Limb (tissue), 2 donors: ENCODE measurements around the gene ZSCAN20.
"Not testable (repeated sequence)": the region's sequence is repeated elsewhere in the genome, so short reads cannot be mapped to it uniquely, and the experiment has no call there.

Source experiments
- DNase-seq, 2 donors: peaks; one replicate each; pipeline ENCODE4 v3.0.0-alpha.2; 2016; ENCODE audit errors: extremely low spot score in 2 of 2

ZSCAN20 gene

GRCh38 chr1:33482412-33482811 is 10.0 kb downstream of the ZSCAN20 start:
- DNase-seq = no peak

- no peak for DNase-seq
Measured at GRCh38 chr1:33488624-33489023, 16.2 kb downstream of the ZSCAN20 start.

DNA sequence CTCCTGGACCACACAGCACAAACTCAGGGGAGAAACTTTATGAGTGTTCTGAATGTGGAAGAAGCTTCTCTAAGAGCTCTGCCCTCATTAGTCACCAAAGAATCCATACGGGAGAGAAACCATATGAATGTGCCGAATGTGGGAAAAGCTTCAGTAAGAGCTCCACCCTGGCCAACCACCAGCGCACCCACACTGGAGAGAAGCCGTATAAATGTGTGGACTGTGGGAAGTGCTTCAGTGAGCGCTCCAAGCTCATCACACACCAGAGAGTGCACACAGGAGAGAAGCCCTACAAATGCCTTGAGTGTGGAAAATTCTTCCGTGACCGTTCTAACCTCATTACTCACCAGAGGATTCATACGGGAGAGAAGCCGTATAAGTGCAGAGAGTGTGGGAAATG is 22.5 kb downstream of the ZSCAN20 start:
- DNase-seq = no peak

- DNase-seq = no peak
Measured at GRCh38 chr1:33497410-33497809, 25.0 kb downstream of the ZSCAN20 start.

DNA sequence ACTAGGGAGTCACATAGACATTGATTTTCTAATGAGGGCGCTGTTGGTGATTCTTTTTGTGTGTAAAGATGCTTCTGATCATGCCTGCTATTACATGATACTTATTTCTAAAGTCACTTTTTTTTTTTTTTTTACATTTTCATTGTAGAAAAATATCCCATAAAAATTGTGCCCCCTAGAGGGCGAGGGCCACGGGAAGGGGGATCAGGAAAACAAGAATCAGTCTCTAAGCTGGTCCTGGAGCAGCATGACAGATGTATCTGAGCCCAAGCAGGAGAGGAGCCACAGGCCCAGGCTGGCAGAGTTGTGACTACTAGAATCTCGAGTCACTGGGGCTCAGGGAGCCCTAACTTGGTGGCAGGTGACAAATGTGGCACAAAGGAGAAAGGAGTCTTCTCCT is 28.1 kb downstream of the ZSCAN20 start:
- DNase-seq = no peak

GRCh38 chr1:33501309-33501708 is 28.9 kb downstream of the ZSCAN20 start:
- no peak for DNase-seq

GRCh38 chr1:33501774-33502173 is 29.3 kb downstream of the ZSCAN20 start:
- no peak for DNase-seq

DNA sequence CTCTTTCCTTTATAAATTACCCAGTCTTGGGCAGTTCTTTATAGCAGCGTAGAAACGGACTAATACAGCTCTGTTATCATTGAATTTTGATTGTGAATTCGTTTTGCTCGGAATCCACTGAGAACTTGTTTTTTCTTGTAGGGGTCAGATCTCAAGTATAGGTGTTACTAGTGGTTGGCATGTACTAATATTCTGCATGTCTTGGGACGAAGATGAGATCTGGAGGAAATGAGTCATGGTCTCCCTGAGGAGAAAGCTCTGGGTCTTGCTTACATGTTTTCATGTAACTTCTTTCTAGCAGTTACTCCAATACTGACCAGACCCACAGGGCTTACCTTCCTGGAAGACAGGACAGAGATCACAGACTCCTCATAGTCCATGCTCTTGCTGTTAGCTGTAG is 30.3 kb downstream of the ZSCAN20 start:
- DNase-seq = no peak

DNA sequence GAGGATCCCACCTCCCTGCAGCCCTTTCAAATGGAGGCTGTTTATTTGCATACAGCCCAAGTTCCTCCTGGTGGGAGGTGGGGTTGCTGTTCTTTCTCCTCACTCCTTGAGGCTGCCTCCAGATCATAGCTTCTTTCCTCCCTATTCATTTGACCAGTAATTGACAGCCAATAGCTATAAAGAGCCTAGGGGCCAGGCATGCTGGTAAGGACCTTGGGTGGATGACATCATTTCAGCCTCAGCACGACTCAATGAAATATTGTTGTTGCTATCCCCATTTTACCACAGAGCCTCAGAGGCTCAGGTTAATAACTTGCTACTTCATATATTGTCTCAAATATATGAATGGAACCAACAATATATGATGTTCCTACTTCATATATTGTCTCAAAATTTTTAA is 31.1 kb downstream of the ZSCAN20 start:
- DNase-seq = no peak

- no peak for DNase-seq
Measured at GRCh38 chr1:33507661-33508060, 35.2 kb downstream of the ZSCAN20 start.

GRCh38 chr1:33508151-33508550 is 35.7 kb downstream of the ZSCAN20 start:
- no peak for DNase-seq

- not testable (repeated sequence) for DNase-seq
Measured at GRCh38 chr1:33509276-33509675, 36.8 kb downstream of the ZSCAN20 start.

- no peak for DNase-seq
Measured at GRCh38 chr1:33512226-33513011, 40.0 kb downstream of the ZSCAN20 start.

DNA sequence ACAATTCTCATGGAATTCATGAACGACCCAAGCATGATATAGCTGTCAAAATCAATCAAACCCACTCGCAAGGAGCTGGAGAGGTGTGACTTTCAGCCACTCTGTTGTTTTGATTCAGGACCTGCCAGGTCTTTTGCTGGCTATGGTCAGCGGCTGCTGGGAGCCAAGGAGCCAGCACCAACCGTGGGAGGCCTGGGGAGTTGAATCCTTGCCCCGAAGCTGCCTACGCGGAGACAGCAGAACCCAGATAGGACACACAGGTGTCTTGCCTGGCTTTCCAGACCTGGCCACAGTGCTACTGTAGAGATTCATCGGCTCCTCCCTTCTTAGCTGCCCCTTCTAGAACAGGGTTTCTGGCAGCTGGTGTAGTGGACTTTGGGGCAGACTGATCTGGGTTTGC is 42.7 kb downstream of the ZSCAN20 start:
- DNase-seq = no peak

DNA sequence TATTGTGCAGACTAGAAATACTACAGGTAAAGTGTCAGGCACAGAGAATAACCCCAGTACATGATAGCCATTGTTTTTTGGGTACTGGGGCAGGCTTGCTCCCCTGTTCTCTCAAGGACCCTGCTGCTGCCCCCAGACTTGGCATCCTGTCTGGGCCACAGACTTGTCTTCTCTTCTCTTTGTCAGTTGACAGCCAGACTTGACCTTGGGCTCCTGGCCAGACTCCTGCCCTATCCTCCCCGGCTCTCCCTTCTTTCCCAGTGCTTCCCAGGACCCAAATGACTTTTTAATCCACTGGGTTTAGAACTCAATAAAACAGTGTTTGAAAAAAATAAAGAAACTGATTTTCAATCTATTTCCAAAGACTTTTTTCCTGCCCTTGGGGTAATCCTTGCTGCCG is 43.2 kb downstream of the ZSCAN20 start:
- no peak for DNase-seq

- no peak for DNase-seq
Measured at GRCh38 chr1:33516428-33516827, 44.0 kb downstream of the ZSCAN20 start.

DNA sequence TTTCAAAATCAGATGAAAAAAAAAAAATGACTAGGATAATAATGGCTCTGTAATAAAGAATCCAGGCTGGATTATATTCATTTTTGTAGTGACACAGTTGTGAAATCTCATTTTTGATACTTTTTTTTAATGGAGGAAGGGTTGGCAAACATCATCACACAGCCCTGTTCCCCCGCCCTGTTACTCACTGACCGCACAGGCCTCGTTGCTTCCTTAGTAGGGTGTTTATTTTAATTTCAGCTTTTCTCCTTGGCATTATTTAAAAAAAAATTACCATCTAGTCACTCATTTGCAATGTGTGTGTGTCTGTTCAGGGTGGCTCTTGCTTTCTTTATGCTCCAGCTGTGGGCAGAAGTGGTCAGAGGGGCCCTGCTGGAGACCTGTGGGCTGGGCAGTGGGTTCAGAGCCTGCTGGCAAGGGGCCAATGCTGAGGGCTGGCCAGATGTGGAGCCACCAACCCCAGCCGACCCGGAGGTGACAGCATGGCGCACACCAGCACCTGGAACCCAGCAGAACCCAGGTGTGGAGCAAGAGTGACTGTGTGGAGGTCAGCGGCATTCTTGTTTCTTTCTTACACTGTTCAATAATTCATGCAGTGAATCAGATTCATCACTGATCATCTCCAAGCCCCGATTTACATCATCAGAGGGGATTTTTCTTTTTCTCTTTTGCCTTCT is 44.6 kb downstream of the ZSCAN20 start:
- no peak for DNase-seq

- no peak for DNase-seq
Measured at GRCh38 chr1:33517596-33518250, 45.3 kb downstream of the ZSCAN20 start.

DNA sequence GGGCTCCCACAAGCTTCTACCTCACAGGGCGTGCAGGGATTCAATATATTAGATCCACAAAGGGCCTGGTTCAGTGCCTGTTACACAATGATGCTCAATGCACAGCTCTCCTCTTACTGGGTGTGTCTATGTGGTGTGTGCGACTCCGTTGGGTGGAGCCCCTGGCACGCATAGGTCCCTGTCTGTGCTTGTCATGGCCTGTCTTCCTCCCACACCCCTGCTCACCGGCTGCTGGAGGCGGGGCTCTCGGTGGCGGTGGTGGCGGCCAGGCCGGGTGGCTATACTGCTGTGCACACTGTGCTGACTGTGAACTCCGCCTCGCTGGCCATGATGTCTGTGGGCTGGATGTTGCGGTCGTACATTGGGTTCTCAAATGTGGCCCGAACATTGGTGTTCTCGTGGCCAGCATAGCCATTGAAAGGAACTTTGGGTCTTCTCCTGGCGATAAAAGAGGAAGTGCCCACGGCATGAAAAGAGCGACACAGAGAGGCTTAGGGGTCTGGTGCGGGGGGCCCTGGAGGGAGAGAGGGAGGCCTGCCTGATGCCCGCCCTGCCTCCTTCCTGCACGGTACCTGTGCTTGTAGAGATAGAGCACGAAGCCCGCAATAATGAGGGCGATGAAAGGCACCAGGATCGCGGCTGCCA is 46.9 kb downstream of the ZSCAN20 start:
- no peak for DNase-seq

GRCh38 chr1:33524586-33524985 is 52.1 kb downstream of the ZSCAN20 start:
- no peak for DNase-seq

DNA sequence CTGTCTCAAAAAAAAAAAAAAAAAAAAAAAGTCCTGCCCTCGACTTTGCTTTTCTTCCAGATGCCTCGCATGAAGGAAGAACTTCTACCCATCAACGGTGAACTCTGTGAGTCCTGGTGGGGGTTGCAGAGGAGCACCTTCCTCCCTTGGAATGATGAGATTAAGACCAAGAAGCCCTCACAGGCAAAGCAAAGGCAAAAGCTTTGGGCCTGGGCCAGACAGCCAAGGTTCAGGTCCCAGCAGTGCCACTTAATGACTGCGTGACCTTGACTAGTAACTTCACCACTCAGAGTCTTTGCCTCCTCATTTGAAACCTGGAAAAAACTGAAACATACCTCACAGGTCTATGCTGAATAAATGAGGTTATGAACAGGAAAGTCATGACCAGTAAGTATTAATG is 55.5 kb downstream of the ZSCAN20 start:
- no peak for DNase-seq

DNA sequence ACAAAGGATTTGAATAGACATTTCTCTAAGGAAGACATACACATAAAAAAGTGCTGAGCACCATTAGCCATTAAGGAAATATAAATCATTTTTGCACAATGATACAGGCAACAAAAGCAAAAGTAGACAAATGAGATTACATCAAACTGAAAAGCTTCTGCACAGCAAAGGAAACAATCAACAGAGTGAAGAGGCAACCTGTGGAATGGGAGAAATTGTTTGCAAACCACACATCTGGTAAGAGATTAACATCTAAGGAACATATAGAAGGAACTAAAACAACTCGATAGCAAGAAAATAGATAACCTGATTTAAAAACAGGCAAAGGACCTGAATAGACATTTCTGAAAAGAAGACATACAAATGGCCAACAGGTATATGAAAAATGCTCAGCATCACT is 57.5 kb downstream of the ZSCAN20 start:
- no peak for DNase-seq
